GM21723 (cell line): ENCODE measurements around the gene TTC31.
"Not testable (repeated sequence)": the region's sequence is repeated elsewhere in the genome, so short reads cannot be mapped to it uniquely, and the experiment has no call there.

Experiments
- ATAC-seq: cut with Tn5 transposase; IDR thresholded peaks from one replicate; pipeline ENCODE4 v1.9.1; 2021; ENCODE audit warnings: mild to moderate bottlenecking, moderate library complexity; ENCODE audit not compliant: unreplicated experiment

The TTC31 gene

DNA sequence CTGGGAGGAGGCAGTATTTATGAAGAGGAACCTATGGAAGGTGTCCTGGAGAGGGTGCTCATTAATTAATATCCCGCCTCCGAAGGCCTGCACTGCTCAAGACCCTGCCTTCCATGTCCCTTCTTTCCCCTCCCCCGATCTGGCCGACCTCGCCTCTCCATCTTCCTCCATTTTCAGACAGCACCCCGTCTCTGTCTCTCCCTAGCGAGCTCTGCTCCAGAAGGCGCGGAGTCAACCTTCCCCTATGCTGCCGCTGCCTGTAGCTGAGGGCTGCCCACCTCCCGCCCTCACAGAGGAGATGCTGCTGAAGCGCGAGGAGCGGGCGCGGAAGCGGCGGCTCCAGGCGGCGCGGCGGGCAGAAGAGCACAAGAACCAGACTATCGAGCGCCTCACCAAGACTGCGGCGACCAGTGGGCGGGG lies 25.7 kb upstream of the TTC31 start:
- no peak for ATAC-seq

DNA sequence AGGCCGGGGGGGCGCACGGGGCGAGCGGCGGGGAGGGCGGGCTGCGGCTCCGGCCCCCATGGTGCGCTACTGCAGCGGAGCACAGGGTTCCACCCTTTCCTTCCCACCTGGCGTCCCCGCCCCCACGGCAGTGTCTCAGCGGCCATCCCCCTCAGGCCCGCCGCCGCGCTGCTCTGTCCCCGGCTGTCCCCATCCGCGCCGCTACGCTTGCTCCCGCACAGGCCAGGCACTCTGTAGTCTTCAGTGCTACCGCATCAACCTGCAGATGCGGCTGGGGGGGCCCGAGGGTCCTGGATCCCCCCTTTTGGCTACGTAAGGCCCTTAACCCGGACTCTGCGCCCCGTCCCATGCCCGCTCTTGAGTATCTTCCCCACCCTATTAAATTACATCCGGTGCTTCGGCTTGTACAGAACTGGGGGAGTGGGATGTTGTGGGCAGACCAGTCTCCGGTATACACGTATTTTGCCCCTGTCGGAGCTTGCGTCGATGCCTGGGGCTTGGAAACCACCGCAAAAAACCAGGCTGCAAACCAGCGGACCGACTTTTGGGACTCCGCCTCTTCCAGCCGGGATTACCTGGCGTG lies 25.2 kb upstream of the TTC31 start:
- ATAC-seq: peak; percentile 38

DNA sequence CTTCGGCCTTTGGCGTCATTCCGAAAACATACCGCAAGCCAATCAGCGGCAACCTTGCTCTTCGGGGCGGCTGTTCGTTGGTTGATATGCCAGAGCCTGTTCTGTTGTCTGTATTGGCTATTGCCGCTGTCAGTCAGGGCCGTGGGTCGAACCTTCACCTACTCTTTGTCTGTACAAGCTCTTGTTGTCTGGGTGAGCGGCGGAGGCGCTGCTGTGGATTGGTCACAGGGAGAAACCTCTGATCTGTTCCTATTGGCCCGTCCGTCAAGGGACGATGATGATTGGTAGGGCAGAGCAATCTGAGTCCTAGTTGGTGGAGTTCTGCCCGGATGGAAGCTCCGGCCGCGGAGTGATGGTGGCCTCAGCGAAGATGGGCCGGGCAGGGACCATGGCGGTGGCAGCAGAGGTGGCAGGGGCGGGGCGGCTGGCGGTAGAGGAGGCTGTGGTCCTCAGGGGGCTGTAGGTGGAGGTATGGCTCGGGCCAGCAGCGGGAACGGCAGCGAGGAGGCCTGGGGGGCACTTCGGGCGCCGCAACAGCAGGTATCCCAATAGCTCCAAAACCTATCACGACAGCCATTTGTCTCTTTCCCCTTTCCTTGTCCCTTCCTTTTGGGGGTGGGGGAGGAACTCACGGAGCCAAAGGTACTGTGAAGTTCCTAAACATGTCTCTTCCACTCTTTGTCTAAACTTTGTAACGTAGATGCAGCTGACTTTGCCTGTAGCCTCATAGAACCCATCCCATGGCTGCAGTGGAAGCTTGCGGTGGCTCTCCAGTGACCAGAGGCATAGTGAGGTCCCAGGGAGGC lies 24.5 kb upstream of the TTC31 start, which contains the start of gene WBP1:
WBP1 (plus strand) TSS at position 307 of the 806 bp plus-strand sequence; CDS start at position 472, 165 bp downstream.
- ATAC-seq: peak; percentile 85

DNA sequence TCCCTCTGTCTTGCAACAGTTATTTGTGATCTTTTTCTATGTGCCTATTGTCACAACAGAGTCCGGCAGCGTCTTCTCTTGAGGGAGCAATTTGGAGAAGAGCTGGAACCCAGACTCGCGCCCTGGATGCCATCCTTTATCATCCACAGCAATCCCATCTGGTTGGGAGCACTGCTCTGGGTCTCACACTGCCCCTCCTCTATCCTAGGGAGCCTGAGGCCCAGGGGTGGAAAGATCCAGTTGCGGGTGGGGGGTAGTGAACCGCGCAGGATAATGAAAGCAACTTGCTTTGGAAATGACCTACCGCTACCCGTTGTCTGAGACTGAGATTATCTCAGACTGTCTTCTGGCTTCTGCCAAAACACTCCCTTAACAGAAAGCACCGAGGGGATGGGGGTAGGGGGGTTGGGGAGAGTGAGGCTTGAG lies 23.9 kb upstream of the TTC31 start:
- no peak for ATAC-seq

DNA sequence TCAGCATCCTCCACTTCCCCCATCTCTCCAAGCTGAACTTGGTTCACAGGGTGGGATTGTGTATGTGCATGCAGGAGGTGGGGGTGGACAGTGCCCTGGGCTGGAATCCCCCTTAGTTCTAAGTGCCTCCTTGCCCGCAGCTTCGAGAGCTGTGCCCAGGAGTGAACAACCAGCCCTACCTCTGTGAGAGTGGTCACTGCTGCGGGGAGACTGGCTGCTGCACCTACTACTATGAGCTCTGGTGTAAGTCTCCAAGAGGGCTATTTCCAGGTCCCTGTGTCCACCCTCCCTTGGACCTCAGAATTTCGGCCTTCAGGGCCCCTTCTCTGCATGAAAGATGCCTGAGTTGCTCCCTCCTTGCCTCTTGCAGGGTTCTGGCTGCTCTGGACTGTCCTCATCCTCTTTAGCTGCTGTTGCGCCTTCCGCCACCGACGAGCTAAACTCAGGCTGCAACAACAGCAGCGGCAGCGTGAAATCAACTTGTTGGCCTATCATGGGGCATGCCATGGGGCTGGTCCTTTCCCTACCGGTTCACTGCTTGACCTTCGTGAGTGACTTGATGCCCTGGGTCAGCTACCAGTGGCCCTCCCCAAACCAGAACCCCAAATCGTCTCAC lies 23.3 kb upstream of the TTC31 start:
- ATAC-seq: not testable (repeated sequence)

DNA sequence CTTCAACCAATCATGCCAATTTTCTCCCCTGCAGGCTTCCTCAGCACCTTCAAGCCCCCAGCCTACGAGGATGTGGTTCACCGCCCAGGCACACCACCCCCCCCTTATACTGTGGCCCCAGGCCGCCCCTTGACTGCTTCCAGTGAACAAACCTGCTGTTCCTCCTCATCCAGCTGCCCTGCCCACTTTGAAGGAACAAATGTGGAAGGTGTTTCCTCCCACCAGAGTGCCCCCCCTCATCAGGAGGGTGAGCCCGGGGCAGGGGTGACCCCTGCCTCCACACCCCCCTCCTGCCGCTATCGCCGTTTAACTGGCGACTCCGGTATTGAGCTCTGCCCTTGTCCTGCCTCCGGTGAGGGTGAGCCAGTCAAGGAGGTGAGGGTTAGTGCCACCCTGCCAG lies 22.7 kb upstream of the TTC31 start:
- not testable (repeated sequence) for ATAC-seq

DNA sequence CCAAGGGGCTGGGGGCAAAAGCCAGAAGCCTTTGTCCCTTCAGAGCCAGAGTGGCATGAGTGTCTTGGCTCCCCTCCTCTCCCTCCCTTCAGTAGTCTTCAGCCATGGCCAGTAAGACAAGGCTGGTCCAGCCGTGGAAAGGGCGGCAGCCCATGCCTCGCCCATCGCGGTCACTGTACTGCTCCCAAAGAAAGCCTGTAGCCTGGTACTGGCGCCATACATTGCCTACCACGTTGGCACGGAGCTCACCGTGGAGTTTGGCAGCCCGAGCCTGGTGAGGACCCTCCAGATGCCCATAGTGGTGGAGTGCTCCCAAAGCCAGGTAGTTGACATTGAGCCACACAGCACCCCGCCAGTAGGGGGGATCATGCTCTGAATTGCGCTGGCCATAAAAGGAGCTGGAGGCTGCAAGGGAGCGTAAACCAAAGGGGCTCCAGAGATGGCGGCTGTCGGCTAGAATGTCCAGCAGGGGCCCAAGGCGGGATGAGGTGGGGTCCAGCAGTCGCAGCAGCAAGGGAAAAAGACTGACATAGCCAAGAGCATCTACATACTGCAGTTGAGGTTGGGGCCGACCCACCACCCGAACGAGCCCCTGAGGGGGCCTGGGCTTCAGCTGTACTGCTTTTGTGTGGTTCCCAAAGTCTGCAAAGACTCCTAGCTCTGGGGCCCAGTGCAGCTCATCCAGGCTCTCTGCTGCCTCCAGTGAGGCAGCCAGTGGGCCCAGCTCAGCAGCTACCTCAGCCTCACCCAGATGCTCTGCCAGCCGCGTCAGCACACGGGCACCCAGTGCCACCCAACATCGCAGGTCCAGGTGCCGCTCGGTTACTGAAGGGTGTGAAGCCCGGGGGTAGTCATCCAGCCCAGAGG lies 21.5 kb upstream of the TTC31 start:
- no peak for ATAC-seq

DNA sequence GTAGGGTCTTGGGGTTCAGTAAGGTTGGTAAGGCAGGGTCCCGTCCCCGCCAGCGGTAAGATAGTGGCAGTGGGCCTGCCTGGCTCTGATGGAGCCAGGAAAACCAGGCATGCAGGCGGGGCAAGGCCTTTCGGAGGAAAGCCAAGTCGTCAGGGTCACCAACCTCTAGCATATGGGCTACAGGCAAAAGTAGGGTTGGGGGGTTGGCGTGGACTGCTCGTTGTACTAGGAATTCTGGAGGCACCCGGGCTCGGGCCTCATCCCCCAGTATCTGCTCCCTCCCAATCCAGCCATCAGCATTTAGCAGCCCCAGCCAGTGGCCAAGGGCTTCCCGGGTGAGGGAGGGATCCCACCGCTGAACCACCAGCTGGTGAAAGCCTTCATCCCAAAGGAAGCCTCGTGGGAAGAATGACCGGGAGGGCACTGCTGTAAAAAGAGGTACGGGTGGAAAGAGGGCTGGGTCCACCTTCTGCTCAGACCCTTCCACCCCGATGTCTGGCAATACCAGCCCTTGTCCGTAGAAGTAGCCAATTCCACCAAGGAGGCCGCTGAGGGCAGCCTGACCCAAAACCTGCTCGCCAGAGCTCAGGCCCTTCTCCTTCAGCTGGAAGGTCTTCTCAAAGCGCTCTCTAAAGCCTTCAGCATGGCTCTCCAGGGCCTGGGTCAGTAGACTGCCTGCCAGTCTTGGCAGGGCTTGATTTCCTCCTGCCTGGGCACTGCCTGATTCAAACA lies 20.7 kb upstream of the TTC31 start:
- no peak for ATAC-seq

DNA sequence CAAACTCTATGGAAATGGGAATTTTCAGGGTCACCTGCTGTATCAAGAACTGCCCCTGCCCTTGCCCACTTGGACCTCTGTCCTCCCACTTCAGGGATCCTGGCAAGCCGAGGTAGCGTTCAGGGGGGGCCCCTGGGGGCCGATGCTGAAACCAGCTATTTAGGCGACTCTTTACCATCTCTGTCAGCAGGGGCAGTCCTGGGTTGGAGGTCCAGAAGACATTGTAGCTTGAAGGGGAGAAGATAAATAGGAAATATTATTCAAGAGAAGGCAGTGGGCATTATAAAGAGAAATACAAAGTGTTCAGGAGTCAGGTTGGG lies 20.1 kb upstream of the TTC31 start:
- no peak for ATAC-seq

DNA sequence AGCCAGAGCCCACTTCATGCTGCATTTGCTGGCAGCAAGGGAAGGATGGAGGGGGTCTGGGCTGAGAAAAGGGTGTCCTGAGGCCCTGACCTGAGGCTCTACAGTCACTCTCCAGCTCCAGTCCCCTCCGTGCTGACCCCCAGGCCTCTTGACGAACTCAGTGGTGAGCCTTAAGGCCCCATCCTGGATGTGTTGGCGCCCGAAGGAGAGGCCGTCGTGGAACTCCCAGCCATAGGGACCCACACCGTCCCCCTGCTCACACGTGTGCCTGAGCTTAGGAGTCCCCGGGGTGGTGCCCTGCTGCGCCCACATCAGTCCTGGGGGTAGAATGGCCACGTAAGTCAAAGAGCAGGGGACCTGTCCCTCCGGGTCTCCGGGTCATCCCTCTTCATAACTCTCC lies 18.5 kb upstream of the TTC31 start:
- ATAC-seq: peak; percentile 12

DNA sequence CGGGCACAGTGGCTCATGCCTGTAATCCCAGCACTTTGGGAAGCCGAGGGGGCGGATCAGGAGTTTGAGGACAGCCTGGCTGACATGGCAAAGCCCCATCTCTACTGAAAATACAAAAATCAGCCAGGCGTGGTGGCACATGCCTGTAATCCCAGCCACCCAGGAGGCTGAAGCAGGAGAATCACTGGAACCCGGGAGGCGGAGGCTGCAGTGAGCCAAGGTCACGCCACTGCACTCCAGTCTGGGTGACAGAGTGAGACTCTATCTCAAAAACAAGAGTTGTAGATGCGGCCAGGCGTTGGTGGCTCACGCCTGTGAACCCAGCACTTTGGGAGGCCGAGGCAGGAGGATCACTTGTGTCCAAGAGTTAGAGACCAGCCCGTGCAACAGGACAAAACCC lies 12.1 kb upstream of the TTC31 start:
- ATAC-seq: not testable (repeated sequence)

DNA sequence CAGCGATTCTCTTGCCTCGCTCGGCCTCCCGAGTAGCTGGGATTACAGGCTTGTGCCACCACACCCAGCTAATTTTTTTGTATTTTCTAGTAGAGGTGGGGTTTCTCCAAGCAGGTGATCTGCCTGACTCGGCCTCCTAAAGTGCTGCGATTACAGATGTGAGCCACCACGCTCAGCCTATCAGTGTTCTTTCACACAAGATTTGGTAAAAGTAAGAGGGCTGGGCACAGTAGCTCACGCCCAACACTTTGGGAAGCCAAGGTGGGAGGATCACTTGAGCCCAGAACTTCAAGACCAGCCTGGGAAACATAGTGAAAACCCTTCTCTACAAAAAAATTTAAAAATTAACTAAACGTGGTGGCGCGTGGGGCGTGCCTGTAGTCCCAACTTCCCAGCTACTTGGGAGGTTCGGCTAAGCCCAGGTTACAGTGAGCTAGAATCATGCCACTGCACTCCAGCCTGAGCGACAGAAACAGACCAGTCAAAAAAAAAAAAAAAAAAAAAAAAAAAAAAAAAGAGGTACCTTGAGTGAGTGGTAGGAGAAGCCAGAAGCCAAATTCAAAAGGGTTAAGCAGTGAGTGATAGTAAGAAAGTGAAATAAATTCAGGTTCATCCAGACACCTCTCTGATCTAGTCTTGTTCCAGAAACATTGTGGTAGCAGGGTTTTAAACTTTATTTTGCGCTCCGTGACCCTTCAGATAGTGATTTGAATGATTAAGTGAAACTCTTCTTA lies 11.4 kb upstream of the TTC31 start:
- no peak for ATAC-seq

DNA sequence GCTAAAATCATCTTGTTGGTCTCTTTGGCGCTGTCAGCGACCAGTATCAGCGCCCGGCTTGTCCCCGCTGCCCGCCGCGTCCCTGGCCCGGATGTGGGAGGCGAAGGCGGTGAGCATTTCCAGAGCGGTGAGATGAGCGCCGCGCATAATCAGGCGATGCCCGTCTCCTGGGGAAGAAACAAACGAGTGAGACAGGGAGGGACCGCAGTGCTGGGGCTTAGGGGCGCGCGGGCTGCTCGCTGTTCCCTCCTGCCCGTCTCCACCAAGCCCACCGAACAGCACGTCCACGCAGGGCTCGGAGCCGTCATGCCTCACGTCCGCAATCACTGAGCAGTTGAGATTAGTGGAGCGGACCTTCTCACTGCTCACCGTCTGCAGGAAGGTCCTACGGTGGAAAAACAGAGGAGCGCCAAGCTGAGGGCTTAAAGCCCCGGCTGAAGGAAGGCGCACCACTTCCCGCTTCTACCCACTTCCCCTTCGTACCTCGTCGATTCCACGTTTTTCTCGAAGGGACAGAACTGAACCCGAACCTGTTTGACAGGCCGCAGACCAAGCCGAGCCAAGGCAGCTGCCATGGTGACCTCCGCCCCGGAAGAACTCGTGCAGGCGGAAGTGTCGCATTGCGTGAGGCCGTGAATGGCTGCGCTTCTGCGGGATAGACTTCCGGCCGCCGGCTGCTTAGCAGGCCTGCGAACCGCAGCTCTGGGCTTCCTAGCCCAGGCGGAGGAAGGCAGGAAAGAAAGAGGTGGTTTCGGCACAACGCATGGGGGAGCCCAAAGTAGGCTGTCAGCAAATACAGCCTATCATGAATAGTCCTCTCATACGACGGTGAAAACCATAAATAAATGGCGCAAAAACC lies 10.6 kb upstream of the TTC31 start, which contains the start of gene MRPL53:
MRPL53 (minus strand) TSS at position 595 of the 859 bp plus-strand sequence; CDS start at position 575, 20 bp downstream.
- ATAC-seq: peak; percentile 87

DNA sequence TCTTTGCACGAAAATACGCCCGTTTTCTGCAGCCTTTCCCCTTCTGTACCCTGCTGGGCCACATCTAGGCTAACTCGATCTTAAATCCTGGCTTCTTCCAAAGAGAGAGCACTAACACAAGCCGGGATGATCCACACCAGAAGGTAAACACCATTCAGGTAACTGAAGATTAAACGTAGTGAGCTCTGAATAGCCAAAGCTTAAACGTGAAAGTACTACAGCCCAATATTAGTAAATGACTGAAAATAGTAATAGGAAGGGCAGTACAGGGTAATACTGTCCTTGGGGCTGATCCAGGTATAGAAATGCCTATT lies 10.0 kb upstream of the TTC31 start:
- ATAC-seq: peak; percentile 3

DNA sequence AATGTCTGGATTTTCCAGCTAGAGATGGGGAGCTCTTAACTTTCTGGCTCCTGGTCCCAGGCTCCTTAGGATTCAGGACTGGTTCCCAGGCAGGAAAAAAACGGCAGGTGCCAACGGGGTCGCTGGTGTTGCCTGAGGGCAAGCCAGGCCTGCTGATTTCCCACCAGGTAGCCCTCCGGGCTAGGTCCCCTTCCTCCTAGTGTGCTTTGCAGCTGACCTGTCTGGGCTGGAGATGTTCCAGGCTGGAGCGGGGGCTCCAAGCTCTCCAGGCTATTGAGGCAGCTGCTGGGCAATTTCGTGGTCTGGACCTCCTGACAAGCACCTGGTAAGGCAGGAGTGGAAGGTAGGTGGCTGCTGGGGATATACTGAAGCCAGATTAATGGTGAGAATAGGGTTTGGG lies 8.4 kb upstream of the TTC31 start:
- ATAC-seq: no peak

DNA sequence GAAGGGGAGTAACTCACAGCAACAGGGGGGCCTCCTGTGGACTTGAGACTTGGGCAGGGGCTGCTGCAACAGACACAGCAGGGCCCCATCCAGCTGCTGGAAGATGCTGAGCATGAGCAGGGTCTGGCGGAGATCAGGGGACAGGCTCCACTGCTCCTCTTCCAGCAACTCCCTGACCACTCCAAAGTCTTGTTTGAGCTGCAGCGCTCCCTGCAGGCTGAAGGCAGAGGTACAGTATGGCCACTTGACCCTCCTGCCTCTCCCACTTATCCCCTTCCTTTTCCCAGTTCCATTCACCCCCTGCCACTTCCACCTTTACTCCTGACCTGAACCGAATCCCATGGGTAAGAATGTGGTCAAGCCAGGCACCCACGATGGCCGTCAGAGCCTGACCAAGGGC lies 8.0 kb upstream of the TTC31 start:
- no peak for ATAC-seq

DNA sequence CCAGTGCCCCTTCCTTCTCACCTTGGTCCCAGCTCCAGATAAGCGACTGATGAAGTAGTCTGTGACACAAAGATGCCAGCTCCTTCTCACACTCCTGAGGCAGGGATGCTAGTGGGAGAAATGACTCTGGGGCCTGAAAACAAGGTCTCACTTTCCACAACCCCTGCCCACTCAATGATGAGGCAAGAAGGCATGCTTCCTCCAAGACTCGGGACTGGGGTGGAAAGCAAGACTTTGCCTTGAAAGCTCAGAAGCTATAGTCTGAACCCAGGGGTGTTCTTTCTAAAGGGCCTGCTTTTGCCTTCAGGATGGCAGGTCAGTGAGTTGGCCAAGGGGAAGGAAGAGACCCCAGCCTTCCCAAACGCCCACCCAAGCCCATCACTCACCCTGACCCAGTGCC lies 1.4 kb upstream of the TTC31 start:
- ATAC-seq: no peak

DNA sequence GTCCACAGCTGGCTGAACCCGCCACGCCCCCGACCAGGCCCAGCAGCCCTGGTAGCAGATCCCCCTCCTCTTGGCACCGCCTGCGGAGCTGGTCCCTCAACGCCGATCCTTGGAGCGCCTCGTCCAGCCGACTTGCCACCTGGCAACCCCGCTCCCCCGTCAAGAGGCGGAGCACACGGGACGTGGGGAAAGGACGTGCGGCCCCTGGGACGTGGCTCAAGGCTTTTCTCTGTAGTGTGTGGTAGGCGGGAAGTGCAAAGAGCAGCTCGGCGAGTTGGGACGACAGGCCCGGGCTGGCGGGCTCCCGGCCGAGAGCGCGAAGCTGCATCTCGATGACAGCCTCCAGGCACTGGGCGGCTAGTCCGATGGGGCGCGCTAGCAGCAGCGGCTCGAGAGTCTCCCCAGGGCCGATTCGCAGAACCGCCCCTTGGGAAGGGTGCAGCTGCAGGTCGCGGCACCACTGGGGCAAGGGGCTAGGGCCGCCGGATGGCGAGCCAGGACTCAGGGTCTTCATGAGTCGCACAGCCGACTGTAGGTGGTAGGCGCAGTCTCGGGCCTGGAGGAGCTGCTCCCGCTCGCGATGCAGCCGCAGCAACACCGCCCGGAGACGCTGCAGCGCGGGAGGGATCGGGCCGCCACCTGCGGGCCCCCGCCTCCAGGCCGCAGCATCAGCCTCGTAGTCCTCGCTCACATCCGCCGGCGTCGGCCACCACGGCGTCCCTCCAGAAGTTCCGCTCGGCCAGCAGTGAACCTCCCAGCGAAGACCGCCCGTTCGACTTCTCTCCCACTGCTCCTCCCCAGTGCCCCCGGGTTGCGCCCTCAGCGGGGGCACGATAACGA lies 700 bp upstream of the TTC31 start:
- ATAC-seq: peak; percentile 34
